Effector CD8-positive, alpha-beta T cell (primary cell): ENCODE measurements around the gene CHD3.

Experiments
- DNase-seq: peaks from one replicate; lab custom pipeline; 2025; lab: John Stamatoyannopoulos, UW

CHD3 gene

GRCh38 chr17:7864995-7865650 is 23.5 kb upstream of the CHD3 start:
- no peak for DNase-seq

- no peak for DNase-seq
Measured at GRCh38 chr17:7867881-7868329, 20.7 kb upstream of the CHD3 start.

- DNase-seq, result no peak
Measured at GRCh38 chr17:7873051-7873450, 15.5 kb upstream of the CHD3 start.

- DNase-seq, result no peak
Measured at GRCh38 chr17:7875804-7876370, 12.7 kb upstream of the CHD3 start.

GRCh38 chr17:7878234-7878633 is 10.4 kb upstream of the CHD3 start:
- DNase-seq, result no peak

- no peak for DNase-seq
Measured at GRCh38 chr17:7880076-7880868, 8.3 kb upstream of the CHD3 start.

GRCh38 chr17:7881276-7882054 is 7.1 kb upstream of the CHD3 start:
- DNase-seq, result no peak

- no peak for DNase-seq
Measured at GRCh38 chr17:7882068-7882467, 6.5 kb upstream of the CHD3 start.

GRCh38 chr17:7882629-7883028 is 6.0 kb upstream of the CHD3 start:
- DNase-seq, result no peak

- DNase-seq, result peak; percentile 34
Measured at GRCh38 chr17:7883781-7884386, 4.7 kb upstream of the CHD3 start.

GRCh38 chr17:7884581-7885366 is 3.8 kb upstream of the CHD3 start:
- peak; percentile 9 for DNase-seq

GRCh38 chr17:7885367-7886226 is 3.0 kb upstream of the CHD3 start:
- peak; percentile 29 for DNase-seq

GRCh38 chr17:7886227-7887037 is 2.2 kb upstream of the CHD3 start:
- DNase-seq, result peak; percentile 65

GRCh38 chr17:7887038-7887481 is 1.5 kb upstream of the CHD3 start:
- no peak for DNase-seq

GRCh38 chr17:7887482-7888183 is 956 bp upstream of the CHD3 start:
- DNase-seq, result peak; percentile 80

- DNase-seq, result peak; percentile 21
Measured at GRCh38 chr17:7889166-7889955, 772 bp downstream of the CHD3 start.

- no peak for DNase-seq
Measured at GRCh38 chr17:7893187-7893880, 4.7 kb downstream of the CHD3 start.
